GM12878 (cell line): ENCODE measurements around the gene BIK. TPM values are rescaled to one million over a fixed set of nuclear protein-coding genes. Genes with fewer than 3 reads are reported as not detected.
A peak's percentile ranks its signal among the peaks of the same experiment; 100 is the strongest.

ENCODE experiments used
- ATAC-seq: fragments of 200-7000 bp; cut with Tn5 transposase; 3 replicates; pipeline ENCODE4 v1.9.1; 2020; ENCODE audit warnings: mild to moderate bottlenecking, moderate library complexity
- BruUV-seq: library from RNA; stranded (reverse); fragments of 400-500 nt; replicated peaks from 2 replicates; lab custom pipeline; 2021; lab: Mats Ljungman, UMichigan
- CTCF ChIA-PET: fragments of 300-600 bp; sonication (Branson Sonifier 250); formaldehyde crosslinking; extraction: SDS; loops from one replicate; lab custom pipeline; 2021; ENCODE audit warnings: inconsistent platforms; lab: Yijun Ruan, JAX
- POLR2A ChIA-PET: fragments of 350-600 bp; formaldehyde crosslinking; extraction: SDS; loops from one replicate; lab custom pipeline; 2021; ENCODE audit warnings: inconsistent platforms; lab: Charles Lee
- RAD21 ChIA-PET: fragments of 300-600 bp; sonication (Branson Sonifier 250); formaldehyde crosslinking; loops from one replicate; lab custom pipeline; 2023; ENCODE audit warnings: antibody characterized with exemption; ENCODE audit not compliant: unreplicated experiment; lab: Charles Lee
- SMC1A ChIA-PET: fragments of 300-600 bp; sonication (Branson Sonifier 250); formaldehyde crosslinking; loops from one replicate; lab custom pipeline; 2023; ENCODE audit not compliant: unreplicated experiment, uncharacterized antibody; lab: Charles Lee
- DNase-seq: peaks from one replicate; pipeline ENCODE4 v3.0.0-alpha.2; 2011; ENCODE audit warnings: low read depth, low spot score
- FAIRE-seq: peaks from 3 replicates; lab custom pipeline; 2011; peaks lifted over from hg19 to GRCh38; lab: Jason Lieb, UNC
- H2AFZ ChIP-seq: 2 replicates; pipeline ENCODE4 v1.6.0; 2011; ENCODE audit warnings: low read depth, low read length, control low read depth; ENCODE audit not compliant: control insufficient read depth
- H3K27ac ChIP-seq: 2 replicates; pipeline ENCODE4 v1.5.1; 2011; ENCODE audit warnings: control low read depth; ENCODE audit not compliant: control insufficient read depth, insufficient read depth
- H3K27me3 ChIP-seq, 2 experiments: replicated peaks in 1 of 2; 2 replicates each; pipeline versions ENCODE4 v1.6.0 to v1.6.1; 2011; ENCODE audit warnings: low read length in 1 of 2; ENCODE audit not compliant: control insufficient read depth in 2 of 2, insufficient read depth in 2 of 2
- H3K36me3 ChIP-seq, 2 experiments: 2 replicates each; pipeline ENCODE4 v1.5.1; 2011; ENCODE audit warnings: low read length in 1 of 2; ENCODE audit not compliant: control insufficient read depth in 2 of 2, insufficient read depth in 2 of 2
- H3K4me1 ChIP-seq: 2 replicates; pipeline ENCODE4 v1.6.1; 2011; ENCODE audit warnings: mild to moderate bottlenecking, low read length, moderate library complexity, mixed read lengths; ENCODE audit not compliant: control insufficient read depth, insufficient read depth
- H3K4me2 ChIP-seq: 2 replicates; pipeline ENCODE4 v1.6.0; 2011; ENCODE audit warnings: control low read depth; ENCODE audit not compliant: control insufficient read depth, insufficient read depth
- H3K4me3 ChIP-seq: fragments of 200-600 bp; sonication (generic); 2 replicates; pipeline ENCODE4 v1.5.1; 2016
- H3K79me2 ChIP-seq: 2 replicates; pipeline ENCODE4 v1.6.0; 2011; ENCODE audit warnings: low read length; ENCODE audit not compliant: control insufficient read depth, insufficient read depth
- H3K9ac ChIP-seq: 2 replicates; pipeline ENCODE4 v1.8.0; 2011; ENCODE audit warnings: low read length, control low read depth, mixed read lengths; ENCODE audit not compliant: control insufficient read depth, insufficient read depth
- H3K9me3 ChIP-seq: replicated peaks from 3 replicates; pipeline ENCODE4 v1.5.1; 2011; ENCODE audit warnings: mild to moderate bottlenecking, low read length; ENCODE audit not compliant: control insufficient read depth, insufficient read depth
- H4K20me1 ChIP-seq: 2 replicates; pipeline ENCODE4 v1.6.0; 2011; ENCODE audit not compliant: control insufficient read depth, insufficient read depth
- ASH2L ChIP-seq: fragments of 300-600, 200-600 bp; sonication (generic); IDR thresholded peaks from 2 replicates; pipeline ENCODE4 v1.6.1; 2017; ENCODE audit warnings: low read depth, mild to moderate bottlenecking, borderline replicate concordance
- BHLHE40 ChIP-seq, 2 experiments: fragments of 450-650 bp in 1 of 2; IDR thresholded peaks; 2 replicates each; pipeline ENCODE4 v1.6.1; 2011 to 2017; ENCODE audit warnings: low read depth in 2 of 2, borderline replicate concordance in 1 of 2, improper control_type of control experiment in 1 of 2, low read length in 1 of 2, mild to moderate bottlenecking in 1 of 2
- CHD2 ChIP-seq: IDR thresholded peaks from 2 replicates; pipeline ENCODE4 v1.6.1; 2011; ENCODE audit warnings: low read depth, low read length, improper control_type of control experiment, borderline replicate concordance
- DPF2 ChIP-seq: fragments of 450-650 bp; IDR thresholded peaks from 2 replicates; pipeline ENCODE4 v1.6.1; 2017; ENCODE audit warnings: mild to moderate bottlenecking
- EZH2 ChIP-seq: IDR thresholded peaks from 2 replicates; pipeline ENCODE4 v1.6.1; 2012; ENCODE audit warnings: low read depth, mild to moderate bottlenecking, control low read depth, inconsistent platforms, low read length, borderline replicate concordance; ENCODE audit not compliant: control insufficient read depth
- GATAD2B ChIP-seq: fragments of 450-650 bp; conservative IDR thresholded peaks from 2 replicates; pipeline ENCODE4 v1.6.1; 2017; ENCODE audit warnings: low read depth, mild to moderate bottlenecking, moderate library complexity
- IKZF1 ChIP-seq: fragments of 450-650 bp; conservative IDR thresholded peaks from 2 replicates; pipeline ENCODE4 v1.6.1; 2017; ENCODE audit warnings: antibody characterized with exemption, mild to moderate bottlenecking
- IKZF2 ChIP-seq, 2 experiments: fragments of 450-650 bp; IDR thresholded peaks; 2 replicates each; pipeline ENCODE4 v1.6.1; 2017; ENCODE audit warnings: mild to moderate bottlenecking in 2 of 2, moderate library complexity in 2 of 2
- KDM1A ChIP-seq: fragments of 200-600 bp; sonication (generic); IDR thresholded peaks from 2 replicates; pipeline ENCODE4 v1.6.1; 2016; ENCODE audit warnings: borderline replicate concordance
- MEF2B ChIP-seq: fragments of 450-650 bp; IDR thresholded peaks from 2 replicates; pipeline ENCODE4 v1.6.1; 2018; ENCODE audit warnings: mild to moderate bottlenecking, moderate library complexity; ENCODE audit not compliant: partially characterized antibody, poor library complexity, severe bottlenecking
- MTA2 ChIP-seq: fragments of 450-650 bp; IDR thresholded peaks from 2 replicates; pipeline ENCODE4 v1.6.1; 2016; ENCODE audit warnings: low read depth, mild to moderate bottlenecking, moderate library complexity
- NR2F1 ChIP-seq: fragments of 450-650 bp; conservative IDR thresholded peaks from 2 replicates; pipeline ENCODE4 v1.6.1; 2017; ENCODE audit warnings: mild to moderate bottlenecking
- RELA ChIP-seq: fragments of 450-650 bp; IDR thresholded peaks from 2 replicates; pipeline ENCODE4 v1.8.0; 2014; ENCODE audit warnings: borderline replicate concordance; ENCODE audit not compliant: partially characterized antibody
- SPI1 ChIP-seq: IDR thresholded peaks from 2 replicates; pipeline ENCODE4 v1.6.1; 2011; ENCODE audit warnings: low read depth, mild to moderate bottlenecking, low read length, moderate library complexity, borderline replicate concordance; ENCODE audit not compliant: insufficient read depth
- ZZZ3 ChIP-seq: IDR thresholded peaks from 2 replicates; pipeline ENCODE4 v1.6.1; 2011; ENCODE audit warnings: low read depth; ENCODE audit not compliant: control insufficient read depth, insufficient read length
- WGBS: methylation state at CpG from one replicate; pipeline ENCODE4 v1.1.6; 2016; ENCODE audit warnings: low lambda C conversion rate; ENCODE audit not compliant: insufficient replicate concordance, insufficient coverage; ENCODE audit errors: missing lambda C conversion rate; 5-methylcytosine and 5-hydroxymethylcytosine counted together
- in situ Hi-C: fragments of 300-500 bp; cut with MboI; formaldehyde crosslinking; loops from 9 replicates; pipeline ENCODE4 v1.14.3; 2018; ENCODE audit warnings: mixed read lengths
- intact Hi-C: fragments of 100-400 bp; cut with micrococcal nuclease; formaldehyde crosslinking; loops from one replicate; pipeline ENCODE4 v1.14.2; 2022; ENCODE audit not compliant: unreplicated experiment
- polyA plus RNA-seq, 11 experiments: library from polyadenylated mRNA; depleted of rRNA in 4 of 11; unstranded in 6 of 11; stranded (reverse) in 5 of 11; fragments of >200 nt; fragmentation: Nextera tagmentation in 4 of 11; fragmentation: Illumina TruSeq in 1 of 11; extraction: Ambion mirVana in 4 of 11; extraction: Trizol in 1 of 11; gene quantifications; 1 replicate in 1 of 11; 2 replicates in 10 of 11; pipeline versions ENCODE4 v1.2.1 to v1.2.3, GENCODE V29; 2011 to 2016; ENCODE audit warnings: inconsistent platforms in 2 of 11, missing spikeins in 2 of 11, low read depth in 1 of 11
- total RNA-seq, 4 experiments: library from RNA; depleted of rRNA in 3 of 4; stranded (reverse); fragments of >200 nt in 3 of 4; fragmentation: Illumina TruSeq in 1 of 4; extraction: Trizol in 1 of 4; gene quantifications; 2 replicates each; pipeline versions ENCODE4 v1.2.1 to v1.2.3, GENCODE V29; 2013 to 2021
- TF ChIP-seq, protein P1 (sequence below): fragments of 450-650 bp; IDR thresholded peaks from 2 replicates; pipeline ENCODE4 v1.6.1; 2017; ENCODE audit warnings: low read depth, mild to moderate bottlenecking, moderate library complexity

Gene BIK
- total and polyA plus RNA-seq, 10 of the 15 experiments (the other 5 are each of a cell fraction or from before 2014, with no cell fraction given): 0.33 to 9.8 (median 3.9) TPM

- ATAC-seq (no peak), FAIRE-seq (no peak), DNase-seq (no peak)
- Histone ChIP-seq H2AFZ (no peak overlapping the region), H3K4me3 (no peak overlapping the region), H3K9me3 (no peaks in the 10 kb centered on the region), H3K9ac (no peak overlapping the region), H3K4me1 (peaks cover 8% of the 10 kb centered on the region), H3K36me3 (no peaks in the 10 kb centered on the region), H3K27ac (no peak overlapping the region), H3K4me2 (no peak overlapping the region), H4K20me1 (no peaks in the 10 kb centered on the region), H3K27me3 (no peaks in the 10 kb centered on the region; a peak in 1 of 4 replicates), H3K79me2 (no peaks in the 10 kb centered on the region; the same call in 1 of the 2 replicates)
- 23% methylated on average over 5 of the region's 5 CpGs for WGBS
- BruUV-seq: no TSS peak
- TF ChIP-seq KDM1A: no peak
- TF ChIP-seq EZH2: no peak
- TF ChIP-seq MEF2B: peak; percentile 80
- TF ChIP-seq IKZF2 (IDR thresholded peaks at IDR 0.05): peak in 1 of 2 experiments; percentile 29; a peak in 1 of 4 replicates
- no peak for TF ChIP-seq ZZZ3
- TF ChIP-seq ASH2L: no peak
- peak; percentile 65 for TF ChIP-seq RELA
- TF ChIP-seq IKZF1: peak; percentile 69
- 0 out of 2 replicates have a peak, but pooled peaks have one; percentile 22 for TF ChIP-seq GATAD2B
- TF ChIP-seq DPF2: 0 out of 2 replicates have a peak, but pooled peaks have one; percentile 41
- TF ChIP-seq, protein P1, sequence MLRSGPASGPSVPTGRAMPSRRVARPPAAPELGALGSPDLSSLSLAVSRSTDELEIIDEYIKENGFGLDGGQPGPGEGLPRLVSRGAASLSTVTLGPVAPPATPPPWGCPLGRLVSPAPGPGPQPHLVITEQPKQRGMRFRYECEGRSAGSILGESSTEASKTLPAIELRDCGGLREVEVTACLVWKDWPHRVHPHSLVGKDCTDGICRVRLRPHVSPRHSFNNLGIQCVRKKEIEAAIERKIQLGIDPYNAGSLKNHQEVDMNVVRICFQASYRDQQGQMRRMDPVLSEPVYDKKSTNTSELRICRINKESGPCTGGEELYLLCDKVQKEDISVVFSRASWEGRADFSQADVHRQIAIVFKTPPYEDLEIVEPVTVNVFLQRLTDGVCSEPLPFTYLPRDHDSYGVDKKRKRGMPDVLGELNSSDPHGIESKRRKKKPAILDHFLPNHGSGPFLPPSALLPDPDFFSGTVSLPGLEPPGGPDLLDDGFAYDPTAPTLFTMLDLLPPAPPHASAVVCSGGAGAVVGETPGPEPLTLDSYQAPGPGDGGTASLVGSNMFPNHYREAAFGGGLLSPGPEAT: peak; percentile 55; the same call in 1 of the 2 replicates
- 0 out of 2 replicates have a peak, but pooled peaks have one; percentile 15 for TF ChIP-seq MTA2
- peak in 1 of 2 experiments; percentile 24; a peak in 2 of 4 replicates for TF ChIP-seq BHLHE40 (IDR thresholded peaks at IDR 0.05; ENCODE audit: borderline replicate concordance in 1 of 2, low read depth in 2 of 2, low read length in 1 of 2)
- 0 out of 2 replicates have a peak, but pooled peaks have one; percentile 22 for TF ChIP-seq NR2F1
- no peak for TF ChIP-seq CHD2
- no peak for TF ChIP-seq SPI1
- POLR2A ChIA-PET: no interaction called here
- SMC1A ChIA-PET: no interaction called here
- CTCF ChIA-PET: no interaction called here
- RAD21 ChIA-PET: no interaction called here
- intact Hi-C loops (no loop called here), in situ Hi-C loops (no loop called here)
Observed at GRCh38 chr22:43155789-43156188, 45.2 kb downstream of the BIK start.
